Measurements from ENCODE around the gene TMEM117. TPM values are rescaled to one million over a fixed set of nuclear protein-coding genes. Genes with fewer than 3 reads are reported as not detected.

TMEM117 gene
- total RNA-seq, 2 donors from 2014 or later = 0.79 to 1.4 TPM

DNA sequence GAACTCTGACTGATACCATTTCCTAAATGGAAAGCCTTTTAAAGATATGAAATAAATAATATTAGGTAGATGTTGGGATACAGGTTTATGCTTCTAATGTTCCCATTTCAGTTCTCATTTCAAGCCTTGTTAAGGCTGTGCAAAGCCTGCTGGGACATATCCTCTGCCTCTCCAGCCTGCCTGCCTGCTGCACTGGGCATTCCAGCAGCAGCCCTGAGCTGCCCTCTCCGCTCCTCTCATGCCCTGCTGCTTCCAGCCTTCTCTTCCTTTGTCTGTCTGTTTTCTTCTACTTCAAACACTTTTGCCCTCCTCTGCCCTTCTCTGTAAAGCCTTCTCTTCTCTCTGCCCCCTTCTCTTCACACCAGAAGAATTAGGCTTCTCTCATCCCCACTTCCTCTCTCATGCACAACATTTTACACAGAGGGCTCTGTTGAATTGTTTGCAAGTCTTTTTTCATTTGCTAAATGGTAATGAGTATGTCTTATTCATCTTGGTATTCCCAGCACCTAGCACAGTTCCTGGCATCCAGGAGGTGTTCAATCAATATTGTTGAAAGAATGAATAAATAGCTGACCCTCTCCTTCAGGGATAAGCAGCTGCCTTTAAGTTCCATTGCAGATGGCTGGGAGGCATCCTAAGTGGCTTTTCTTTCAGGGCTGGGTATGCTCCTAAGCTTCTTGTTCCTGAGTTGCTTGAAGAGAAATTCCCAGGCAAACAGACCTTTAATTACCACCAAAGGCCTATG lies 292.3 kb downstream of the TMEM117 start:
- H3K4me1 Mint-ChIP-seq = no peaks in the 10 kb centered on the region
- no peaks in the 10 kb centered on the region for H3K36me3 Mint-ChIP-seq (ENCODE audit: low read depth)
- peaks cover 4% of the 10 kb centered on the region for H3K9me3 Mint-ChIP-seq
- no peaks in the 10 kb centered on the region for H3K27me3 Mint-ChIP-seq (ENCODE audit: insufficient read depth)
- no peak for DNase-seq
- TF ChIP-seq CTCF (conservative IDR thresholded peaks at IDR 0.05) = no peak
- no peak overlapping the region for H3K4me3 ChIP-seq (ENCODE audit: low read length)
- no peak overlapping the region for H3K4me3 Mint-ChIP-seq
- no peaks in the 10 kb centered on the region for H3K9me3 ChIP-seq (ENCODE audit: control insufficient read depth, low read length)
- WGBS, 2 experiments (ENCODE audit: insufficient coverage in 1 of 2, insufficient read length in 1 of 2) = 80 to 88% methylated on average over 1 of the region's 1 CpG
- H3K36me3 ChIP-seq (ENCODE audit: control insufficient read depth, insufficient read depth, low read length) = no peaks in the 10 kb centered on the region
- H3K27ac Mint-ChIP-seq = peak overlapping the region; percentile 1
- no peaks in the 10 kb centered on the region for H3K27me3 ChIP-seq (ENCODE audit: control insufficient read depth, insufficient read depth, low read length, poor library complexity, severe bottlenecking)
- H3K4me1 ChIP-seq (ENCODE audit: control insufficient read depth, insufficient read depth, low read length) = no peaks in the 10 kb centered on the region
- no peak overlapping the region for H3K9ac ChIP-seq (ENCODE audit: extremely low read depth, low read length, poor library complexity, severe bottlenecking)
- H3K27ac ChIP-seq (ENCODE audit: low read depth, low read length) = peak overlapping the region; percentile 71

GRCh38 chr12:44143175-44143574 lies 307.3 kb downstream of the TMEM117 start:
- Mint-ChIP-seq H3K27ac (no peak overlapping the region), H3K9me3 (no peaks in the 10 kb centered on the region), H3K4me3 (no peak overlapping the region), H3K4me1 (no peaks in the 10 kb centered on the region), H3K27me3 (ENCODE audit: insufficient read depth) (no peaks in the 10 kb centered on the region), H3K36me3 (ENCODE audit: low read depth) (no peaks in the 10 kb centered on the region)
- TF ChIP-seq CTCF (conservative IDR thresholded peaks at IDR 0.05) = no peak
- DNase-seq = no peak
- Histone ChIP-seq H3K4me1 (ENCODE audit: control insufficient read depth, insufficient read depth, low read length) (no peaks in the 10 kb centered on the region), H3K9ac (ENCODE audit: extremely low read depth, low read length, poor library complexity, severe bottlenecking) (no peak overlapping the region), H3K9me3 (ENCODE audit: control insufficient read depth, low read length) (no peaks in the 10 kb centered on the region), H3K4me3 (ENCODE audit: low read length) (no peak overlapping the region), H3K36me3 (ENCODE audit: control insufficient read depth, insufficient read depth, low read length) (no peaks in the 10 kb centered on the region), H3K27ac (ENCODE audit: low read depth, low read length) (no peak overlapping the region), H3K27me3 (ENCODE audit: control insufficient read depth, insufficient read depth, low read length, poor library complexity, severe bottlenecking) (no peaks in the 10 kb centered on the region)
- WGBS, 2 experiments (ENCODE audit: insufficient coverage in 1 of 2, insufficient read length in 1 of 2) = 84 to 89% methylated on average over 1 to 3 of the region's 3 CpGs

DNA sequence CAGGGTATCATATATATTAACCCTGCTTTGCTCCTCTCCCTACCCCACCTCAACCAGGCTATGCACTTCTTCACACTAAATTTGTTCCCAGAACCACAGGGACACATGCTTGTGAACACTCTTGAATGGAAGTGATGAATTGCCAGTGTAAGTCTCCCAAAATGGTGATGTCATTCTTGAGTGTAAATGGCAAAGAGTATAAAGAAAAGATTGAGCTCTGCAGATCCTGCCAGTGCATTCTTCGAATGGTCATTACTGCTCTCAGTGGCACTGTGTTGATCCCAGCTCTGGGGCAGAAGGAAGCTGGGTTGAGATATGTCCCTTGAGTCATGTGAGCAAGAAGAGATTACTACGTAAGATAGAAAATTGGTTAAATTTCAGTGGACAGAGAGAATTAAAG lies 313.1 kb downstream of the TMEM117 start:
- no peaks in the 10 kb centered on the region for H3K4me1 ChIP-seq (ENCODE audit: control insufficient read depth, insufficient read depth, low read length)
- no peak overlapping the region for H3K4me3 Mint-ChIP-seq
- no peaks in the 10 kb centered on the region for H3K27me3 Mint-ChIP-seq (ENCODE audit: insufficient read depth)
- no peak overlapping the region for H3K9ac ChIP-seq (ENCODE audit: extremely low read depth, low read length, poor library complexity, severe bottlenecking)
- H3K9me3 ChIP-seq (ENCODE audit: control insufficient read depth, low read length) = no peaks in the 10 kb centered on the region
- no peaks in the 10 kb centered on the region for H3K4me1 Mint-ChIP-seq
- DNase-seq = no peak
- TF ChIP-seq CTCF (conservative IDR thresholded peaks at IDR 0.05) = no peak
- no peak overlapping the region for H3K27ac Mint-ChIP-seq
- no peaks in the 10 kb centered on the region for H3K36me3 Mint-ChIP-seq (ENCODE audit: low read depth)
- no peaks in the 10 kb centered on the region for H3K27me3 ChIP-seq (ENCODE audit: control insufficient read depth, insufficient read depth, low read length, poor library complexity, severe bottlenecking)
- no peak overlapping the region for H3K4me3 ChIP-seq (ENCODE audit: low read length)
- H3K36me3 ChIP-seq (ENCODE audit: control insufficient read depth, insufficient read depth, low read length) = no peaks in the 10 kb centered on the region
- H3K27ac ChIP-seq (ENCODE audit: low read depth, low read length) = no peak overlapping the region
- 91 to 100% methylated on average over 1 to 2 of the region's 2 CpGs for WGBS, 2 experiments (ENCODE audit: insufficient coverage in 1 of 2, insufficient read length in 1 of 2)
- no peaks in the 10 kb centered on the region for H3K9me3 Mint-ChIP-seq

All from endodermal cell (in vitro differentiated cells).